Measurements from ENCODE around the gene TCF12.

DNA sequence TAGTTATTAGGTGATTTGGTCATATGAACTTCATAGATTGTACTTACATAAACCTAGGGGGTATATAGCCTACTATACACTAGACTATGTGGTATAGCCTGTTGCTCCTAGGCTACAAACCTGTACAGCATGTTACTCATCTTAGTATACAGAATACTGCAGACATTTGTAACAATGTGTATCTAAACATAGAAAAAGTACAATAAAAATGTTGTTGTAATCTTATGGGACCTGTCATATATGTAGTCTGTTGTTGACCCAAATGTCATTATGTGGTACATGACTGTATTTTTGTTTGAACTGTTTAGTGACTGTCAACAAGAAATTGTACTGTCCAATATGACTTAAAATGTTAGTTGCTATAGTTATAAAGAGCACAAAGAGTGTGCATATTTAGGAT lies 69.8 kb downstream of the TCF12 start:
- TF ChIP-seq YY1 (IDR thresholded peaks at IDR 0.05; ENCODE audit: insufficient read depth, insufficient read length) (no peak), SUZ12 (IDR thresholded peaks at IDR 0.05; ENCODE audit: extremely low read depth, insufficient read depth, insufficient read length) (no peak), ZNF274 (IDR thresholded peaks at IDR 0.05; ENCODE audit: low read depth, low read length) (no peak)
